AG04450 (cell line): ENCODE measurements around the gene ASPA. TPM values are rescaled to one million over a fixed set of nuclear protein-coding genes. Genes with fewer than 3 reads are reported as not detected.
"Not testable (repeated sequence)": the region's sequence is repeated elsewhere in the genome, so short reads cannot be mapped to it uniquely, and the experiment has no call there.

Experiments
- CTCF ChIA-PET: fragments of 300-600, 350-600 bp; formaldehyde crosslinking; extraction: SDS; loops from one replicate; lab custom pipeline; 2022; ENCODE audit warnings: antibody characterized with exemption, inconsistent platforms; lab: Charles Lee
- POLR2A ChIA-PET: fragments of 350-600 bp; formaldehyde crosslinking; extraction: SDS; loops from one replicate; lab custom pipeline; 2021; ENCODE audit warnings: antibody characterized with exemption, inconsistent platforms; lab: Yijun Ruan, JAX
- DNase-seq: peaks from one replicate; pipeline ENCODE4 v3.0.0-alpha.2; 2011; ENCODE audit warnings: low read depth, low spot score
- H3K27ac ChIP-seq: one replicate; pipeline ENCODE4 v1.5.1; 2012; ENCODE audit warnings: low read depth, low read length, control low read depth
- H3K27me3 ChIP-seq: one replicate; pipeline ENCODE4 v1.6.0; 2012; ENCODE audit warnings: low read length; ENCODE audit not compliant: control insufficient read depth, insufficient read depth
- H3K4me3 ChIP-seq: 2 replicates; pipeline ENCODE4 v1.5.1; 2011; ENCODE audit warnings: mild to moderate bottlenecking, low read depth, low read length, control low read depth
- H3K9me3 ChIP-seq: 2 replicates; pipeline ENCODE4 v1.5.1; 2012; ENCODE audit warnings: low read length; ENCODE audit not compliant: control insufficient read depth, insufficient read depth
- CTCF ChIP-seq: IDR thresholded peaks from 2 replicates; pipeline ENCODE4 v1.5.1; 2011; ENCODE audit warnings: low read depth, low read length, control low read depth, inconsistent platforms
- polyA plus RNA-seq: library from polyadenylated mRNA; depleted of rRNA; stranded (reverse); fragments of >200 nt; gene quantifications from 2 replicates; pipeline ENCODE4 v1.2.3, GENCODE V29; 2011

Gene ASPA
- polyA plus RNA-seq, 1 experiment = 0.17 TPM

- no peak for TF ChIP-seq CTCF
- H3K27ac ChIP-seq = no peak overlapping the region
- CTCF ChIA-PET = no interaction called here
- H3K9me3 ChIP-seq = no peaks in the 10 kb centered on the region
- POLR2A ChIA-PET = no interaction called here
- no peak overlapping the region for H3K4me3 ChIP-seq
- no peaks in the 10 kb centered on the region for H3K27me3 ChIP-seq
- no peak for DNase-seq
These were observed 28.2 kb upstream of the ASPA start for GRCh38 chr17:3447625-3448024.

DNA sequence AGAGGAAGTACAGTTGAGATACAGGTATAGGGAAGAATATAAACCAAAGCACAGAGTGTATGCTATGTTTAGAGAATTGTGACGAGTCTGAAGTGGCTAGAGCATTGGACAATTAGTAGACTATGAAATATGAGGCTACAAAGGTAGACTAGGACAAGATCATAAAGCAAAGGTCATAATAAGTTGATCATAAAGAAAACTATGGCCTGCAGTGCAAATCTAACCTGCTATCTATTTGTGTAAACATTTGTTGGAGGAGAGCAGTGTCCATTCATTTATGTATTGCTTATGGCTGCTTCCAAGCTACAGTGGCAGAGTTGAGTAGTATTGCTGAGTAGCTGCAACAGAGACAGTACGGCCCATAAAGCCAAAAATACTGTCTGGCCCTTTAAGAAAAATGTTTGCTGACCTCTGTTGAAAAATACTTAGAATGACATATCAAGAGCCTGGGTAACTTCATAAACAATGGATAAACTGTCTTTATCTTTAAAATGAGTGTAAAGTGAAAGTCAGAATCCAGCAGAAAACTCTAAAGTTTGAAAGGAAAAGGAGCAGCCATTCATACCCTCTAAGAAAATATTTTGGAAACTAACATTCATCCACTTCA, 27.6 kb upstream of the ASPA start:
- no peak overlapping the region for H3K27ac ChIP-seq
- H3K9me3 ChIP-seq = no peaks in the 10 kb centered on the region
- no peaks in the 10 kb centered on the region for H3K27me3 ChIP-seq
- TF ChIP-seq CTCF = no peak
- POLR2A ChIA-PET = no interaction called here
- no peak overlapping the region for H3K4me3 ChIP-seq
- CTCF ChIA-PET = no interaction called here
- DNase-seq = no peak

DNA sequence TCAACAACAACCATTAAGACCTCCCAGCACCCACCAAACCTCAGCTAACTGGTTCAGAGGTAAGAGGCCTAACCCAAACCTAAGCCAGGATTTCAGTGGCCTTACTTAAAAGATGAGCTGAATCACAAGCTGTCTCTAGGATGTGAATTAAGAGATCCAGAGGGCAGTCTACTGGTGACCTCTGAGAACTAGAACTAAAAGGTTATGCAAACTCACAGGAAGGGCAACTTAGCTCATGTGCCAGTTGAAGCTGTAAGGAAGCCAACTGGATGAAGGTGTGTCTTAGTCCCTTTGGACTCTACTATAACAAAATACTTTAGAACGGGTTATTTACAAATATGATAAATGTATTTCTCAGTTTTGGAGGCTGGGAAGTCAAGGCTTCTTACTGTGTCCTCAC, 9.4 kb upstream of the ASPA start:
- H3K9me3 ChIP-seq, CTCF ChIA-PET, H3K27ac ChIP-seq, POLR2A ChIA-PET, DNase-seq, H3K27me3 ChIP-seq, H3K4me3 ChIP-seq: not testable (repeated sequence)

GRCh38 chr17:3469529-3469928, 6.3 kb upstream of the ASPA start:
- Histone ChIP-seq H3K9me3 (peaks cover 11% of the 10 kb centered on the region), H3K27me3 (no peaks in the 10 kb centered on the region), H3K27ac (no peak overlapping the region), H3K4me3 (no peak overlapping the region)
- POLR2A ChIA-PET = no interaction called here
- no peak for TF ChIP-seq CTCF
- CTCF ChIA-PET = no interaction called here
- DNase-seq = no peak

DNA sequence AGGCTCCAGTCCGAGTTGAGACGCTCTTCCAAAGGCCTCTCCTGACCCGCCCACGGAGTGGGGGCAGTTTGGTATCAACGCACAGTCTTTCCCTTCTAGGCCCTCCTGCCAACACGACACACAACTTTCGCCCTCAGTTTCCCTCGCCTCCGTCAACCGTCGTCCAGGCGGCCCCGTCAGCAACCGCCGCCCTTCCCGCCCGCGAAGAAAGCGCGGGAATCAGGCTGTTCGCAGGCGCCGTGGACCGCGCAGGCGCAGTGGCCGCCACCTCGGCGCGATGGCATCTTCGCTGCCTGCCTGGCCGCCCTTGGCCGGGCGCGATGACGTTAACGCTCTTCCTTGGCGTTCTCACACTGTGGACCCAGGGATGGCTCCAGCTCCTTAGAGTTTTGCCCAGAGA, 4.2 kb upstream of the ASPA start, which contains the start of gene SPATA22:
Gene SPATA22 (minus strand): TSS at position 221 of the 400 bp plus-strand sequence. CDS start 2,494 bp downstream, outside the sequence.
- ChIA-PET POLR2A (no interaction called here), CTCF (no interaction called here)
- no peak for TF ChIP-seq CTCF
- DNase-seq = no peak
- no peak within 1 kb of the TSS for H3K27ac ChIP-seq
- H3K9me3 ChIP-seq = peaks cover 11% of the 10 kb centered on the region
- no peak within 1 kb of the TSS for H3K4me3 ChIP-seq
- H3K27me3 ChIP-seq = no peaks in the 10 kb centered on the region
